Subcutaneous adipose tissue (tissue), 4 donors: ENCODE data around the gene LGALS3BP. TPM values are rescaled to one million over a fixed set of nuclear protein-coding genes. Genes with fewer than 3 reads are reported as not detected.

Experiments
- CTCF ChIP-seq: fragments of 450-650 bp; IDR thresholded peaks from one replicate; pipeline ENCODE4 v1.5.1; 2016; ENCODE audit warnings: low read depth, mild to moderate bottlenecking, control low read depth, antibody characterized with exemption, moderate library complexity
- total RNA-seq, 4 donors: library from RNA; depleted of rRNA; stranded (reverse); fragments of >200 nt; gene quantifications; one replicate each; pipeline ENCODE4 v1.1.0, GENCODE V29; 2016

The LGALS3BP gene
- total RNA-seq, 4 donors from 2014 or later, result 237 to 556 (median 448) TPM

DNA sequence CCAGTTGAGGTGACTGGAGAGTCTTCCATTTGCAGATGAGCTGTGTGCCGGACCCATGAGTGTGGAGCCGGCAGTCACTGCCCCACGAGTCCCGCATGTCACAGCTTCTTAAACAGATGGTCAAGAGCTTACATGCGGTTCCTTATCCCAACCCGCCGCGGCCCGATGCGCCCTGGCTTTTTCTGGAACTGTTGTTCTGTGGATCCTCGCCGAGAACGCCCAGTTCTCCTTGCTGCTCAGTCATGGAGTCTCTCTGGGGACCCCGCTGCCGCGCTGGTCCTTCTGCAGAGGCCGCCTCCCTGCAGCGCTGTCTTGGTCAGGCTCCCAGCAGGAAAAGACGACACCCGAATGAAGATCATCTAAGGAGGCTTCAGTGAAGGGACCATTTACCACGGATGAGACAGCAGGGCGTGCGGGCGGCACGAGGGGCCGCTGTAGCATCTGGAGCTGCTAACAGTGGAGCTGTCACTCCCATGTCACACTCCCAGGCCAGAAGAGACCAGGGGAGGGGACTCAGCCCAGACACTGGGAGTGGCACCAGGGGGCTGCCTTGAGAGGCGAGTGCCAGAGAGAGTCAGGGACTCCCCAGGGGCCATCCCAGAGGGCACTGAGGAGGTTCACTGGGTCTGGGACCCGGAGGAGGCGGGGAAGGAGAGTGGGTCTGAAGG is 10.8 kb upstream of the LGALS3BP start:
- no peak for TF ChIP-seq CTCF

DNA sequence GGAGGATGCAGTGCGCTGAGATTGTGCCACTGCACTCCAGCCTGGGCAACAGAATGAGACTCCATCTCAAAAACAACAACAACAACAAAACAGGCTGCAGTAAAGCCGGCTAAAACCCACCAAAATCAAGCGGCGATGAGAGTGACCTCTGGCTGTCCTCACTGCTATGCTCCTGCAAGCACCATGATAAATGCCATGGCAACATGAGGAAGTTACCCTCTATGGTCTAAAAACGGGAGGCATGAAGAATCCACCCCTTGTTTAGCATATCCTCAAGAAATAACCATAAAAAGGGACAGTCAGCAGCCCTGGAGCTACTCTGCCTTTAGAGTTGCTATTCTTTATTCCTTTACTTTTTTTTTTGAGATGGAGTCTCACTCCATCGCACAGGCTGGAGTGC is 8.4 kb upstream of the LGALS3BP start:
- no peak for TF ChIP-seq CTCF

- no peak for TF ChIP-seq CTCF
Observed at GRCh38 chr17:78986649-78987328, 7.1 kb upstream of the LGALS3BP start.

DNA sequence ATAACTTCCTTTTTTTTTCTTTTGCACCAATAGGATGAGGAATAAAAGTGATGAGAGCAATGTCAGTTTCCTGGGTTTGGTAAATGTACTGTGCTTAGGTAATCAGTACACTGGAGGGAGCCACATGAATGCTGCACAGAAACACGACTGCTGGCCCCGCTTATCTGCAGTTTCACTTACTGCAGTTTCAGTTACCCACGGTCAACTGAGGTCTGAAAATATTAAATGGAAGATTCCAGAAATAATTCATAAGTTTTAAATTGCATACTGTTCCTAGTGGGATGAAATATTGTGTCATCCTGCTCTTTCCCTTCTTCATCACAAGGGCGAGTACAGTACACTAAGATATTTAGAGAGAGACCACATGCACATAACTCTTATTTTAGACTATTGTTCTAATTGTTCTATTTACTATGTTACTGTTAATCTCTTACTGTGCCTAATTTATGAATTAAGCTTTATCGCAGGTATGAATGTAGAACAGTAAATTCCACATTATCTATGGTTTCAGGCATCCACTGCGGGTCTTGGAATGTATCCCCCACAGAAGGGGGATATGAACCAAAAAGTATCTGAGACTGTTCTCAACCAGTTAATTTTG is 6.4 kb upstream of the LGALS3BP start:
- TF ChIP-seq CTCF, result no peak

DNA sequence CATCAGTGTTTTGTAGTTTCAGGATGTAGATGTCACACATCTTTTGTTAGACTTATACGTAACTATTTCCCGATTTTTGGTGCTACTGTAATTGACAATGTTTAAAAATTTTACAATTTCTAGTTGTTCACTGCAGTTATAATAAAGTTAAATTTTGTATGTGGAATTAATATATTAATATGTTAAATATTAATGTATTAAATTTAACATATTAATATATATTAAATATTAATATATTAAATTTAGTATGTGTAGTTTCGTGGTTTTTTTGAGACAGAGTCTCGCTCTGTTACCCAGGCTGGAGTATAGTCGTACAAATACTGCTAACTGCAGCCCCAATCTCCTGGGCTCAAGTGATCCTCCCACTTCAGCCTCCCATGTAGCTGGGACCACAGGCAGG is 5.7 kb upstream of the LGALS3BP start:
- TF ChIP-seq CTCF, result no peak

GRCh38 chr17:78981010-78981888 is 1.5 kb upstream of the LGALS3BP start:
- TF ChIP-seq CTCF, result no peak

- no peak for TF ChIP-seq CTCF
Observed at GRCh38 chr17:78980624-78980972, 875 bp upstream of the LGALS3BP start.
